ES-I3 (cell line): Measurements from ENCODE around the gene CILP.

Experiments
- H3K36me3 ChIP-seq: 2 replicates; pipeline ENCODE4 v1.6.1; 2013; ENCODE audit warnings: mild to moderate bottlenecking, low read length, control low read depth, moderate library complexity; ENCODE audit not compliant: insufficient read depth
- H3K4me1 ChIP-seq: 2 replicates; pipeline ENCODE4 v1.6.1; 2013; ENCODE audit warnings: mild to moderate bottlenecking, control low read depth, low read length; ENCODE audit not compliant: insufficient read depth
- H3K9ac ChIP-seq: 2 replicates; pipeline ENCODE4 v1.6.1; 2013; ENCODE audit warnings: low read depth, mild to moderate bottlenecking, low read length, moderate library complexity
- H3K9me3 ChIP-seq: 2 replicates; pipeline ENCODE4 v1.6.1; 2013; ENCODE audit warnings: mild to moderate bottlenecking, low read length, moderate library complexity; ENCODE audit not compliant: control insufficient read depth, insufficient read depth

The CILP gene, protein sequence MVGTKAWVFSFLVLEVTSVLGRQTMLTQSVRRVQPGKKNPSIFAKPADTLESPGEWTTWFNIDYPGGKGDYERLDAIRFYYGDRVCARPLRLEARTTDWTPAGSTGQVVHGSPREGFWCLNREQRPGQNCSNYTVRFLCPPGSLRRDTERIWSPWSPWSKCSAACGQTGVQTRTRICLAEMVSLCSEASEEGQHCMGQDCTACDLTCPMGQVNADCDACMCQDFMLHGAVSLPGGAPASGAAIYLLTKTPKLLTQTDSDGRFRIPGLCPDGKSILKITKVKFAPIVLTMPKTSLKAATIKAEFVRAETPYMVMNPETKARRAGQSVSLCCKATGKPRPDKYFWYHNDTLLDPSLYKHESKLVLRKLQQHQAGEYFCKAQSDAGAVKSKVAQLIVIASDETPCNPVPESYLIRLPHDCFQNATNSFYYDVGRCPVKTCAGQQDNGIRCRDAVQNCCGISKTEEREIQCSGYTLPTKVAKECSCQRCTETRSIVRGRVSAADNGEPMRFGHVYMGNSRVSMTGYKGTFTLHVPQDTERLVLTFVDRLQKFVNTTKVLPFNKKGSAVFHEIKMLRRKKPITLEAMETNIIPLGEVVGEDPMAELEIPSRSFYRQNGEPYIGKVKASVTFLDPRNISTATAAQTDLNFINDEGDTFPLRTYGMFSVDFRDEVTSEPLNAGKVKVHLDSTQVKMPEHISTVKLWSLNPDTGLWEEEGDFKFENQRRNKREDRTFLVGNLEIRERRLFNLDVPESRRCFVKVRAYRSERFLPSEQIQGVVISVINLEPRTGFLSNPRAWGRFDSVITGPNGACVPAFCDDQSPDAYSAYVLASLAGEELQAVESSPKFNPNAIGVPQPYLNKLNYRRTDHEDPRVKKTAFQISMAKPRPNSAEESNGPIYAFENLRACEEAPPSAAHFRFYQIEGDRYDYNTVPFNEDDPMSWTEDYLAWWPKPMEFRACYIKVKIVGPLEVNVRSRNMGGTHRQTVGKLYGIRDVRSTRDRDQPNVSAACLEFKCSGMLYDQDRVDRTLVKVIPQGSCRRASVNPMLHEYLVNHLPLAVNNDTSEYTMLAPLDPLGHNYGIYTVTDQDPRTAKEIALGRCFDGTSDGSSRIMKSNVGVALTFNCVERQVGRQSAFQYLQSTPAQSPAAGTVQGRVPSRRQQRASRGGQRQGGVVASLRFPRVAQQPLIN

DNA sequence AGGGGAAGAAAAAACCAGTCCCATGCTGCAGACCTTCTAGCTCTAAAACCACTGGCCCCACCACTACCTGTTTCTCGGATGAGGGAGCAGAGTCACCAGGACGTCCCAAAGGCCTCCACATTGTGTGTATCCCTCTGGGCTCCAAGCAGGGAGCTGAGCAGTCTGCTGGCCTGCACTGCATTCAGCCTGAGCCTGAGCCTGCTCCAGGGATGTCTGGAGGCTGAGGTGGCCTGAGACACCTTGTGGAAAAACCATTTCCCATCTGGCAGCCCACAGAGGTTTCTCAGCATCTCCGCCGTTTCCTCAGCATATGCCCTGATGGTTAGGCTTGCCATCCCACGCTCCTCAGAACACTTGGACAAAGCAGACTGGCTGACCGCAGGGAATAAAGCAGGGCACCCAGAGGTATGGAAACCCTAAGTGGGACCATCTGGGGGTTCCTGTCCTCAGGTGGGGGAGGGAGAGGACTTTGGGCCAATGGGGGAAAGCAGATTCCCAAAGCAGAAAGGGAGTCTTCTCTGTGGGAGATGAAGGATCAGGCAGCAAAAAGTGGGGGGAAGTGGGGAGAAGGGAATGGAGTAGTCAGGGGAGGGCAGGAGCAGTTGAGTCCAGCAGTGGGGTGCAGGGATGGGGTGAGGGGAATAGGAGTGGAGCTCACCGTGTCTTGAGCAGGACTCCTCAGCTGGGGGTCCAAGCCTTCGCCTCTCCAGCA lies at the start of gene CILP:
Gene CILP (minus strand): TSS at position 704 of the 712 bp plus-strand sequence. CDS start 1,718 bp downstream, outside the sequence.
- Histone ChIP-seq H3K36me3 (no peaks in the 10 kb centered on the region), H3K9ac (no peak within 1 kb of the TSS), H3K9me3 (no peaks in the 10 kb centered on the region), H3K4me1 (peaks cover 6% of the 10 kb centered on the region)

DNA sequence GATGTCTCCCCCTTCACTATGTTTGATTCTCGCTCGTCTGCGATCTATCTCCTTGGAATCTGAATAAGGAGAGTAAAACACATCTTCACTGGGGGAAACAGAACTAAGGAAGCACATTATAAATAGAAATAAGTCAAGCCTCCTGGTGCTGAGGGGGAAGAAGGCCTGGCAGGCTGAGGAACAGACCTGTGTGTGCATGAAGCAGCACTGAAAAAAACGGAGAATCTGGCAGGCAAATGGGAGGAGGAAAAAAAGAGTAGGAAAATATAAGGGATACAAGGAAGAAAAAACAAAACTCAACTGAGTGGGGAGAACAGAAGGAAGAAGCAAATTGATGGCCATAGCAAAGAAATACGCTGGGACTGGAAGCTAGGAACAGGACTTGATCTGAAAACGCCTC lies 49.7 kb upstream of the CILP start:
- H3K9ac ChIP-seq, result no peak overlapping the region
- no peaks in the 10 kb centered on the region for H3K9me3 ChIP-seq
- H3K4me1 ChIP-seq, result peaks cover 12% of the 10 kb centered on the region
- 0 out of 2 replicates have a peak, but pooled peaks cover 6% of the 10 kb centered on the region for H3K36me3 ChIP-seq

DNA sequence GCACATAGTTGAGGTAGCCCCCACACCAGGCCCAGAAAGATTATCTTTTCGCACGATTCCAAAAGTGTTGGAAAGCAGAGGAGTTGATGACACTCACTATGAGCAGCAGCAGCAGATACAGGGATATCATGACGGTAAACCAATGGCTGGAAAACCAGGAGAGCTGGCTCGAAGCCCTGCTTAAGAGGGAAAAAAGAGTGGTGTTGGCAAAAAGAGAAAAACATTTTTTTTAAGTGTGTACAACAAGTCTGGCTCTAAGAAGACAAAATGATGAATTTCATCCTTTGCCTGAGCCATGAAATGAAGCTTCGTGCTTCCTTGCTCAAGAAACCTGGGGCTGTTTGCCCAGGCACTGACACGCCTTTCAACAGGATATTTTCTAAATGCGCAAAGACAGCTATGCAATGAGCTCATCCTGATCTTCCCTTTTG lies 48.1 kb upstream of the CILP start:
- 0 out of 2 replicates have a peak, but pooled peaks cover 6% of the 10 kb centered on the region for H3K36me3 ChIP-seq
- peaks cover 3% of the 10 kb centered on the region; the same call in 1 of the 2 replicates for H3K4me1 ChIP-seq
- no peaks in the 10 kb centered on the region for H3K9me3 ChIP-seq
- H3K9ac ChIP-seq, result no peak overlapping the region

DNA sequence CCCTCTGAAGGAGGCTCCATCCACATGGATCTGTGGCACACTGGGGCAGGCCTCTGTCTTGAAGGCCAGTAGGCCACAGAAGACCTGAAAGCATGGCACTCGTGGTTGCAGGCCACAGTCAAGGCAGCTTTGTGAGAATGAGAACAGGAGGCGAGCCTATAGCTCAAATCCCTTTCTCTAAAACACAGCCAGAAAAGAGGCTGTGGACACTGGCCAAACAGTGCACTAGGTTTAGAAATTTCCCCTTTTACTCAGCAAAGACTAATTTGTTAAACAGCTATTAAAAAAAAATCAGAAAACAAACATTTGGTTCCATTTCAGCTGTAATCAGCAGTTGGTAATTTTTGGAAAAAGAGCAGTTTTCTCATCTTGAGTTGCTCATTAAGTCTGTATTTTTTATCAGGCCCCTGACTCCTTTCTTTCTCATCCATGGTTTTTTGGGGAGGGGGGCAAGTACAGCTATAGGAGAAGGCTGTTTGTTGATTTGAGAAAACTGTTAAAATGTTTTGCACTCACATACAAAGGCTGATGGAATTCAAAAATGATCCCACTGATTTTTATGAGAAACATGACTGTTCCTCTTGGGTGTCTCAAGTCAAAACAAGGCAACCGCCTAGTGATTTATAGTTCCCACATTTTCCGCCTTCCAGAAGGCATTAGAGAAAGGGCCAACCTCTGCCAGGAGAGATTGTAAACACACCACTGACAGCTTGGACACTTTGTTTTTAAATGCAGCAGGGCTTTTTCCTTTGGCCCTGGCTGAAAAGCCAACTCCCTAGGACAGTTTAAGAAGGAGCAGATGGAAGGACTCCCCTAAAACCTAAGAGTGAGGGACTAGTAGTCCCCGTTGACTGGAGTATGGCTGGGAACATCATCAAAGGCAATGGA lies 47.3 kb upstream of the CILP start:
- peaks cover 3% of the 10 kb centered on the region; the same call in 1 of the 2 replicates for H3K4me1 ChIP-seq
- no peak overlapping the region for H3K9ac ChIP-seq
- H3K9me3 ChIP-seq, result no peaks in the 10 kb centered on the region
- H3K36me3 ChIP-seq, result 0 out of 2 replicates have a peak, but pooled peaks cover 6% of the 10 kb centered on the region

DNA sequence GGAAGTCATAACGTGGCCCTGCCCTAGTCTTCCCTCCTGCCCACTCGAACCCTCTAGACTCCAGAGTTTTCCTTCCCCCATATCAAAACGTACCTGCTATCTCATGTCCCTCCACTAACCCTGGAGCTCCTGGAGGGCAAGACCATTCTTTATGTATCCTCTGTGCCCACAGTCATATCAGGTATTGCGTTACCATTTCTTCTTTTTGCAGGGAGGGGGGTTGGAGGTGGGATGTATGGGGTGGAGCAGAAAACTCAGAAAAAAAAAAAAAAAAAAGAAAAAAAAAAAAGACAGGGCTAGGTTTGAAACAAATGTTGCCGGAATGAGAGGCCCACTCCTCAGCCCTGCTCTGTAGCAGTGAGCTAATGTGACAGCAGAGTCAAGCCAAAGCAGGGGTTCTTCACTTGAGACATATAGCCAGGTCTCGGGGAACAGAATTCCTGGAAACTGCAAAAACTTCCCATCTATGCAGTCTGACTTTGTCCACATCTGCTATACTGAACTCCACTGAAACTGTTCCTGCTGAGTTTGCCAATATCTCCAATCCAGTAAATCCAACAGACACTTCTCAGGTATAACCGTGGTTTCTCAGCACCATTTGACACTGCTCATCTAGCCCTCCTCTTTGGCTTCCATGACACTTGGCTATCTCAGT lies 44.3 kb upstream of the CILP start:
- no peaks in the 10 kb centered on the region for H3K9me3 ChIP-seq
- H3K4me1 ChIP-seq, result peaks cover 3% of the 10 kb centered on the region; the same call in 1 of the 2 replicates
- H3K36me3 ChIP-seq, result 0 out of 2 replicates have a peak, but pooled peaks cover 6% of the 10 kb centered on the region
- no peak overlapping the region for H3K9ac ChIP-seq

DNA sequence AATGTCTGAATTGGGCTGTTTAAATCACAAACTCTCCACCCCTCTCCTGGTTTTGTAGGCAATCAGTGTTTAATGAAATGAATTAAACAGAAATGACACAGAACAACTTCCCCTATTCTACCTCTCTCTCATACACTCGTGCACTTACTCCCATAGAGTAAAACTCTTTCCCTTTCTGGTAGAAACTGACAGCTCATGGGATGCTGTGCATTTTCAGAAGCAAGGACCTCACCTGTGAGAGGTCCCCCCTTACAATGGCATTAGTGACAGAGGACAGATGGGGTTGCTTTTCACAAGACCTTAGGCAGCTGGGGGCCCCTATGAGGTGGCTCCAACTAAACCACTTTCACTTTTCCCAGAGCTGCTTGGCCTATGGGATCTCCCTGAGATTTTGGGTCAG lies 43.5 kb upstream of the CILP start:
- H3K9ac ChIP-seq, result no peak overlapping the region
- H3K4me1 ChIP-seq, result peaks cover 4% of the 10 kb centered on the region; the same call in 1 of the 2 replicates
- 0 out of 2 replicates have a peak, but pooled peaks cover 2% of the 10 kb centered on the region for H3K36me3 ChIP-seq
- H3K9me3 ChIP-seq, result no peaks in the 10 kb centered on the region

DNA sequence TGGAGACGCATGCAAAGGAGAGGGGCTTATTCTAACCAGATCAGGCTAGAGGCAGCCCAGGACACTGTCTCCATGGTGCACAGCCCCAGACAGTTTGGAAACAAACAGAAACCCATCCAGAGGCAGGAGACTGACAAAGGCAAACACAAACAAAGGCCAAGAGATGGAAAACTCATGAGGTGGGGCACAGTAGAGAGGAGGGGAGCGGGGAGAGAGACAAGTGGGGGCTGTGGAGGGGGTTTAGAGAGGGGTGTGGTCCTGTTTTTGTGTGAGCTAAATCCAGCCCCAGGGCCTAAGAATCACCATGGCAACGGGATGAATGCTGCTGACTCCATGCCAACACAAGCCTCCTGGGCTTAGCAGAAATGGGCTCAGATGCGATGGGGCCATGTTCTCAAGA lies 43.1 kb upstream of the CILP start:
- H3K36me3 ChIP-seq, result no peaks in the 10 kb centered on the region
- H3K9me3 ChIP-seq, result no peaks in the 10 kb centered on the region
- H3K9ac ChIP-seq, result no peak overlapping the region
- H3K4me1 ChIP-seq, result peaks cover 8% of the 10 kb centered on the region

DNA sequence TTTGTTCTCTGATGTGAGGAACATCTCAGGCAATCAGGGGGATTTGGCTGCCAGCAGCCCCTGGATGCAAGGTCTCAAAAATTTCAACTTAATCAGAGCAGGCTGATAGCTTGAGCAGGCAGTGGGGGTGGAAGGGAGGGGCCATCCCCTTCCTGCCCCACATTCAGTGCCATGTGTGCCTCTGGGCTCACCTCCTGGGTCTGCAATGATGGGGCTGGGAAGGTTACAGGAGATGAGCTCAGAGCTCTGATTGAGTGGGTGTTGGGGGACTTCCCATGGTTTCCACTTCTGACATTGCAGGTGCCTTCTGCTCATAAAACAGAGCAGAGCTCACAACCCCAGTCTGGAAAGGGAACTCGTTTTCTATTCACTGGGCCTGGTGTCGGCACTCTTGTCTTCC lies 38.4 kb upstream of the CILP start:
- Histone ChIP-seq H3K4me1 (peaks cover 25% of the 10 kb centered on the region), H3K9me3 (no peaks in the 10 kb centered on the region), H3K36me3 (no peaks in the 10 kb centered on the region), H3K9ac (no peak overlapping the region)

DNA sequence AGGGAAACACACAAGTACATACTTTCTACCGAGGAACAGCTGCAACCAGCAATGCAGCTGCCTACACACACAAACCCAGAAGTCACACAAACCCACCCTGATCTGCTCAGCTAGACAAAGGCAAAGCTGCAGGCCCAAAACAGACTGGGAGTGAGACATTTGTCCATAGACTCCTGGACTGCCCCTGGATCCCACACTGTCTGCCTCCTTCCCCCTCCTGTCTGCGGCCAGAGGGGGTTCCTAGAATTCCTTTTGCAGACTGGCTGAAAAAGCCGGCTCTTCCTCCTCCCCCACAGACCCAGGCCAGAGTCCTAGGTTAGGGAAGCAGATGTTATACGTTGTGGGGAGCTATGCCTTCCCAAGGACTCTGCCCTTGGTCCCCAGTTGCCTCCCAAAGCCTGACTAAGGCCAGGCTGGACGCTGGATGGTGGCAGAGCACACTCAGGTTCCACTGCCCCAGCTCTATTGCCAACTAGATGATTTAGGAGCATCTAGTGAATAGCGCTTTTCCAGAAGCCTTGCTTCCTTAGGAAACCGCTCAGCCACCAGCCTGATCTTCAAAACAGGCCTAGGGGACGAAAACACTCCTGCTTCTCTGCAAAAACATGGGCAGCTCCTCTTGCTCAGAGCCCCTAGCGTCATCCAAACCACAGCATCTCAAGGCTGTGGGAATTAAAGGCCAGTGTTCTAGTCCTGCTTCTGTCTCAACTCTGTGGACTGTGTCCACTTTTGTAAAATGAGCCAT lies 37.4 kb upstream of the CILP start:
- Histone ChIP-seq H3K9me3 (no peaks in the 10 kb centered on the region), H3K9ac (no peak overlapping the region), H3K4me1 (peaks cover 25% of the 10 kb centered on the region), H3K36me3 (no peaks in the 10 kb centered on the region)

DNA sequence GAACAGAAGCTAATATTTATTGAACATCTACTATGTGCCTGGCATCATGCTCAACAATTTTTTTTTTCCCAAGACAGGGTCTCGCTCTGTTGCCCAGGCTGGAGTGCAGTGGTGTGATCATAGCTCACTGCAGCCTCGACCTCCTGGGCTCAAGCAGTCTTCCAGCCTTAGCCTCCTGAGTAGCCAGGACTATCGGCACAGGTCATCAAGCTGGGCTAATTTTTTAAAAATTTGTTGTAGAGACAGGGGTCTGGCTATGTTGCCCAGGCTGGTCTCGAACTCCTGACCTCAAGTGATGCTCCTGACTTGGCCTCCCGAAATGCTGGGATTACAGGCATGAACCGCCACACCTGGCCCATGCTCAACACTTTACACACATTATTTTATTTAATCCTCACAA lies 35.7 kb upstream of the CILP start:
- H3K9me3 ChIP-seq, result no peaks in the 10 kb centered on the region

DNA sequence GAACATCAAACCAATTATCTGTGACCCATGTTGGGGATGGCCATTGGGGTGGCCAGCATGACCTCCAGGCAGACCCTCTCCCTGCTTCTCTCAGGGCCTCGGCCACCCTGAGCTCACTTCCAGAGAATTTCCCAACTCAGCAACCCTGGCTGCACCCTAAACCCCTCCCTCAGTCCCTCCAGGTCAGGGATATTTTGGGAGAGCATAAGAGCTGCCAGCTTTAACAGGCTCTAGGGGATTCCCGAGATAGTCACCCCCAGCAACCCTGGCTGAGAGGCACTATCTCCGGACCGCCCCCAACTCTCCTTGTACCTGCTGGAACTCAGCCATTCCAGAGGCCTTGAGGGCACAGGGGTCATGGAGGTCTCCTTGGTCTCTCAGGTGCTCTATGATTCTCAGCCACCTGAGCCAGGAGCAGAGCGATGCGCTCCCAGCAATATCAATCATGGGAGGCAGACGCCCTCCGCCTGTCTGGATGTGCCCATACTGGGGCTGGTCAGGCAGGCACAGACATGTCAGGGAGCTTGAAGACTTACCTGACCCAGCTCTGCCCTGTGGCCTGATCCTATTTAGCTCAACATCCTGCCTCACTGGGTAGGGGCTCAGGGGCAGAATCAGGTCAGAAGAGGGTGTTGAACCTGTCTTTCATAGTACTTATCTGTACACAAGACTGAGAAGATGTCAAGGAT lies 34.9 kb upstream of the CILP start:
- Histone ChIP-seq H3K4me1 (peaks cover 25% of the 10 kb centered on the region), H3K36me3 (no peaks in the 10 kb centered on the region), H3K9ac (no peak overlapping the region), H3K9me3 (no peaks in the 10 kb centered on the region)

More for the DNA sequence above, 35.7 kb upstream of the CILP start:
- Histone ChIP-seq H3K4me1 (peaks cover 25% of the 10 kb centered on the region), H3K36me3 (no peaks in the 10 kb centered on the region), H3K9ac (no peak overlapping the region)
